GM12878 (cell line): ENCODE results near the gene FITM1. TPM values are rescaled to one million over a fixed set of nuclear protein-coding genes. Genes with fewer than 3 reads are reported as not detected.

Experiments
- ATAC-seq: fragments of 200-7000 bp; cut with Tn5 transposase; 3 replicates; pipeline ENCODE4 v1.9.1; 2020; ENCODE audit warnings: mild to moderate bottlenecking, moderate library complexity
- BruUV-seq: library from RNA; stranded (reverse); fragments of 400-500 nt; replicated peaks from 2 replicates; lab custom pipeline; 2021; lab: Mats Ljungman, UMichigan
- CTCF ChIA-PET: fragments of 300-600 bp; sonication (Branson Sonifier 250); formaldehyde crosslinking; extraction: SDS; loops from one replicate; lab custom pipeline; 2021; ENCODE audit warnings: inconsistent platforms; lab: Yijun Ruan, JAX
- POLR2A ChIA-PET: fragments of 350-600 bp; formaldehyde crosslinking; extraction: SDS; loops from one replicate; lab custom pipeline; 2021; ENCODE audit warnings: inconsistent platforms; lab: Charles Lee
- RAD21 ChIA-PET: fragments of 300-600 bp; sonication (Branson Sonifier 250); formaldehyde crosslinking; loops from one replicate; lab custom pipeline; 2023; ENCODE audit warnings: antibody characterized with exemption; ENCODE audit not compliant: unreplicated experiment; lab: Charles Lee
- SMC1A ChIA-PET: fragments of 300-600 bp; sonication (Branson Sonifier 250); formaldehyde crosslinking; loops from one replicate; lab custom pipeline; 2023; ENCODE audit not compliant: unreplicated experiment, uncharacterized antibody; lab: Charles Lee
- DNase-seq: peaks from one replicate; pipeline ENCODE4 v3.0.0-alpha.2; 2011; ENCODE audit warnings: low read depth, low spot score
- FAIRE-seq: peaks from 3 replicates; lab custom pipeline; 2011; peaks lifted over from hg19 to GRCh38; lab: Jason Lieb, UNC
- H2AFZ ChIP-seq: 2 replicates; pipeline ENCODE4 v1.6.0; 2011; ENCODE audit warnings: low read depth, low read length, control low read depth; ENCODE audit not compliant: control insufficient read depth
- H3K27ac ChIP-seq: 2 replicates; pipeline ENCODE4 v1.5.1; 2011; ENCODE audit warnings: control low read depth; ENCODE audit not compliant: control insufficient read depth, insufficient read depth
- H3K27me3 ChIP-seq, 2 experiments: replicated peaks in 1 of 2; 2 replicates each; pipeline versions ENCODE4 v1.6.0 to v1.6.1; 2011; ENCODE audit warnings: low read length in 1 of 2; ENCODE audit not compliant: control insufficient read depth in 2 of 2, insufficient read depth in 2 of 2
- H3K36me3 ChIP-seq, 2 experiments: 2 replicates each; pipeline ENCODE4 v1.5.1; 2011; ENCODE audit warnings: low read length in 1 of 2; ENCODE audit not compliant: control insufficient read depth in 2 of 2, insufficient read depth in 2 of 2
- H3K4me1 ChIP-seq: 2 replicates; pipeline ENCODE4 v1.6.1; 2011; ENCODE audit warnings: mild to moderate bottlenecking, low read length, moderate library complexity, mixed read lengths; ENCODE audit not compliant: control insufficient read depth, insufficient read depth
- H3K4me2 ChIP-seq: 2 replicates; pipeline ENCODE4 v1.6.0; 2011; ENCODE audit warnings: control low read depth; ENCODE audit not compliant: control insufficient read depth, insufficient read depth
- H3K4me3 ChIP-seq: fragments of 200-600 bp; sonication (generic); 2 replicates; pipeline ENCODE4 v1.5.1; 2016
- H3K79me2 ChIP-seq: 2 replicates; pipeline ENCODE4 v1.6.0; 2011; ENCODE audit warnings: low read length; ENCODE audit not compliant: control insufficient read depth, insufficient read depth
- H3K9ac ChIP-seq: 2 replicates; pipeline ENCODE4 v1.8.0; 2011; ENCODE audit warnings: low read length, control low read depth, mixed read lengths; ENCODE audit not compliant: control insufficient read depth, insufficient read depth
- H3K9me3 ChIP-seq: replicated peaks from 3 replicates; pipeline ENCODE4 v1.5.1; 2011; ENCODE audit warnings: mild to moderate bottlenecking, low read length; ENCODE audit not compliant: control insufficient read depth, insufficient read depth
- H4K20me1 ChIP-seq: 2 replicates; pipeline ENCODE4 v1.6.0; 2011; ENCODE audit not compliant: control insufficient read depth, insufficient read depth
- BCL11A ChIP-seq: IDR thresholded peaks from 2 replicates; pipeline ENCODE4 v1.6.1; 2011; ENCODE audit warnings: low read depth, low read length
- BRCA1 ChIP-seq: IDR thresholded peaks from 2 replicates; pipeline ENCODE4 v1.6.1; 2011; ENCODE audit warnings: low read depth, low read length, improper control_type of control experiment
- EZH2 ChIP-seq: IDR thresholded peaks from 2 replicates; pipeline ENCODE4 v1.6.1; 2012; ENCODE audit warnings: low read depth, mild to moderate bottlenecking, control low read depth, inconsistent platforms, low read length, borderline replicate concordance; ENCODE audit not compliant: control insufficient read depth
- FOXK2 ChIP-seq: fragments of 450-650 bp; IDR thresholded peaks from 2 replicates; pipeline ENCODE4 v1.6.1; 2017; ENCODE audit warnings: mild to moderate bottlenecking, moderate library complexity
- MEF2B ChIP-seq: fragments of 450-650 bp; IDR thresholded peaks from 2 replicates; pipeline ENCODE4 v1.6.1; 2018; ENCODE audit warnings: mild to moderate bottlenecking, moderate library complexity; ENCODE audit not compliant: partially characterized antibody, poor library complexity, severe bottlenecking
- MLLT1 ChIP-seq: fragments of 450-650 bp; IDR thresholded peaks from 2 replicates; pipeline ENCODE4 v1.6.1; 2016; ENCODE audit warnings: mild to moderate bottlenecking
- NRF1 ChIP-seq: conservative IDR thresholded peaks from 2 replicates; pipeline ENCODE4 v1.6.1; 2011; ENCODE audit warnings: mild to moderate bottlenecking, low read depth, low read length, improper control_type of control experiment
- PAX8 ChIP-seq: fragments of 450-650 bp; IDR thresholded peaks from 2 replicates; pipeline ENCODE4 v1.6.1; 2017; ENCODE audit warnings: mild to moderate bottlenecking, moderate library complexity
- POLR2AphosphoS2 ChIP-seq: IDR thresholded peaks from 2 replicates; pipeline ENCODE4 v1.6.1; 2011; ENCODE audit warnings: low read depth, mild to moderate bottlenecking, low read length, improper control_type of control experiment, moderate library complexity
- RFX5 ChIP-seq: IDR thresholded peaks from 2 replicates; pipeline ENCODE4 v1.6.1; 2011; ENCODE audit warnings: low read depth, low read length, improper control_type of control experiment
- USF2 ChIP-seq: IDR thresholded peaks from 2 replicates; pipeline ENCODE4 v1.6.1; 2011; ENCODE audit warnings: low read depth, low read length, improper control_type of control experiment, borderline replicate concordance
- ZNF24 ChIP-seq: fragments of 450-650 bp; IDR thresholded peaks from 2 replicates; pipeline ENCODE4 v1.6.1; 2017; ENCODE audit warnings: antibody characterized with exemption, mild to moderate bottlenecking
- WGBS: methylation state at CpG from one replicate; pipeline ENCODE4 v1.1.6; 2016; ENCODE audit warnings: low lambda C conversion rate; ENCODE audit not compliant: insufficient replicate concordance, insufficient coverage; ENCODE audit errors: missing lambda C conversion rate; 5-methylcytosine and 5-hydroxymethylcytosine counted together
- in situ Hi-C: fragments of 300-500 bp; cut with MboI; formaldehyde crosslinking; loops from 9 replicates; pipeline ENCODE4 v1.14.3; 2018; ENCODE audit warnings: mixed read lengths
- intact Hi-C: fragments of 100-400 bp; cut with micrococcal nuclease; formaldehyde crosslinking; loops from one replicate; pipeline ENCODE4 v1.14.2; 2022; ENCODE audit not compliant: unreplicated experiment
- polyA plus RNA-seq, 11 experiments: library from polyadenylated mRNA; depleted of rRNA in 4 of 11; unstranded in 6 of 11; stranded (reverse) in 5 of 11; fragments of >200 nt; fragmentation: Nextera tagmentation in 4 of 11; fragmentation: Illumina TruSeq in 1 of 11; extraction: Ambion mirVana in 4 of 11; extraction: Trizol in 1 of 11; gene quantifications; 1 replicate in 1 of 11; 2 replicates in 10 of 11; pipeline versions ENCODE4 v1.2.1 to v1.2.3, GENCODE V29; 2011 to 2016; ENCODE audit warnings: inconsistent platforms in 2 of 11, missing spikeins in 2 of 11, low read depth in 1 of 11
- total RNA-seq, 4 experiments: library from RNA; depleted of rRNA in 3 of 4; stranded (reverse); fragments of >200 nt in 3 of 4; fragmentation: Illumina TruSeq in 1 of 4; extraction: Trizol in 1 of 4; gene quantifications; 2 replicates each; pipeline versions ENCODE4 v1.2.1 to v1.2.3, GENCODE V29; 2013 to 2021

Gene FITM1
- total and polyA plus RNA-seq, 10 of the 15 experiments (the other 5 are each of a cell fraction or from before 2014, with no cell fraction given): 0.11 to 1.9 (median 0.45) TPM; not detected in 2

DNA sequence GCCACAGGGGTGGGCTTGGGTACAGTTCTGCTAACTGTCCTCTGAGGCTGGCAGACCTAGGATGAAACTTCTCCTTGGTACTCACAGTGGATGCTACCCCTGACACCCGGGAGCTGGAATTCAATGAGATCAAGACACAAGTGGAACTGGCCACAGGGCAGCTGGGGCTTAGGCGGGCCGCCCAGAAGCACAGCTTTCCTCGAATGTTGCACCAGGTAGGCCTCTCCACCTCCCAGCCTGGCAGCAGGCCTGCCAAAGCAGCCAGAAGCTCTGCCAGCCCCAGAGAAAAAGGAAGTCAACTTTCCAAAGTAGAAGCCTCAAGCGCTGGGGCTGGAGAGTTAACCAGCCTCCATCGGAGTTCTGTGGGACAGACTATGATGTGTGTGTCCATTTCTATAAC, 13.3 kb upstream of the FITM1 start:
- intact Hi-C loops: no loop called here
- Histone ChIP-seq H2AFZ (no peak overlapping the region), H3K9ac (no peak overlapping the region), H3K36me3 (peaks cover 11 to 23% of the 10 kb centered on the region in 2 experiments), H3K9me3 (no peaks in the 10 kb centered on the region), H3K4me2 (no peak overlapping the region; the same call in 1 of the 2 replicates), H3K4me1 (peaks cover 5% of the 10 kb centered on the region), H3K27me3 (no peaks in the 10 kb centered on the region), H3K79me2 (peaks cover 24% of the 10 kb centered on the region), H4K20me1 (no peaks in the 10 kb centered on the region), H3K27ac (no peak overlapping the region), H3K4me3 (no peak overlapping the region)
- FAIRE-seq (no peak), DNase-seq (no peak), ATAC-seq (no peak)
- in situ Hi-C loops: loop anchor here (25.0 kb wide), 1 partner anchor 805 kb away; the partner anchor contains the start of genes BCL2L2, PABPN1 and PPP1R3E
- BruUV-seq: no TSS peak
- ChIA-PET POLR2A (interaction anchor here (0.5 to 17.1 kb wide), 8 partner anchors 8 to 107 kb away, joined by 3 to 276 read pairs (median 64); partner anchors contain the start of genes EMC9, FITM1, IRF9 and PCK2), RAD21 (interaction anchor here (1.0 to 5.8 kb wide), 6 partner anchors 8 to 44 kb away, joined by 3 to 69 read pairs (median 8); partner anchors contain the start of genes EMC9, IRF9, PSME1 and PSME2), CTCF (interaction anchor here (0.9 to 5.9 kb wide), 5 partner anchors 8 to 191 kb away, joined by 3 to 39 read pairs (median 7); partner anchors contain the start of genes CIDEB, IRF9 and PSME1), SMC1A (interaction anchor here (0.8 to 7.7 kb wide), 5 partner anchors 9 to 44 kb away, joined by 3 to 70 read pairs (median 47); partner anchors contain the start of genes EMC9, IRF9, PCK2 and PSME1)
- TF ChIP-seq FOXK2: no peak
- no peak for TF ChIP-seq POLR2AphosphoS2
- TF ChIP-seq RFX5: no peak
- TF ChIP-seq BCL11A: no peak
- TF ChIP-seq NRF1: no peak
- TF ChIP-seq PAX8: no peak
- no peak for TF ChIP-seq ZNF24
- no peak for TF ChIP-seq USF2
- TF ChIP-seq MLLT1: no peak
- TF ChIP-seq EZH2: no peak
- TF ChIP-seq MEF2B: no peak
- TF ChIP-seq BRCA1: no peak
- WGBS: 90% methylated on average over 6 of the region's 6 CpGs
